Neural cell (in vitro differentiated cells): ENCODE results near the gene PLEKHA4.

Experiments used
- CTCF ChIP-seq: fragments of 450-650 bp; IDR thresholded peaks from 2 replicates; pipeline ENCODE4 v1.5.1; 2014; ENCODE audit warnings: antibody characterized with exemption, mild to moderate bottlenecking, moderate library complexity; ENCODE audit not compliant: poor library complexity, severe bottlenecking
- EZH2 ChIP-seq: fragments of 200-600, 300-800 bp; shearing (Covaris generic), sonication (generic); IDR thresholded peaks from 2 replicates; pipeline ENCODE4 v1.6.1; 2014; ENCODE audit warnings: antibody characterized with exemption, low read length, borderline replicate concordance, mild to moderate bottlenecking; ENCODE audit not compliant: insufficient read depth, poor library complexity, severe bottlenecking
- POLR2AphosphoS5 ChIP-seq: IDR thresholded peaks from 2 replicates; pipeline ENCODE4 v1.6.1; 2012
- REST ChIP-seq: IDR thresholded peaks from 2 replicates; pipeline ENCODE4 v1.6.1; 2012; ENCODE audit warnings: borderline replicate concordance
- SMC3 ChIP-seq: fragments of 450-650 bp; conservative IDR thresholded peaks from 2 replicates; pipeline ENCODE4 v1.6.1; 2014; ENCODE audit warnings: antibody characterized with exemption, mild to moderate bottlenecking, moderate library complexity; ENCODE audit not compliant: poor library complexity
- TAF1 ChIP-seq: IDR thresholded peaks from 2 replicates; pipeline ENCODE4 v1.6.1; 2012; ENCODE audit warnings: low read depth

- TF ChIP-seq CTCF (no peak), SMC3 (no peak), POLR2AphosphoS5 (no peak), EZH2 (no peak), TAF1 (no peak), REST (no peak)
These were observed 58.3 kb downstream of the PLEKHA4 start for GRCh38 chr19:48810151-48810550.
